Endothelial cell of umbilical vein (primary cell): Measurements from ENCODE around the gene TSSK6.

Experiments used
- CTCF ChIP-seq, 2 donors: IDR thresholded peaks; 1 replicate in 1 of 2; 2 replicates in 1 of 2; pipeline ENCODE4 v1.5.1; 2011; ENCODE audit warnings: low read length in 2 of 2, mild to moderate bottlenecking in 2 of 2, moderate library complexity in 2 of 2, control low read depth in 1 of 2, inconsistent platforms in 1 of 2, low read depth in 1 of 2; ENCODE audit not compliant: insufficient read depth in 1 of 2; ENCODE audit errors: extremely low read depth in 1 of 2
- EZH2 ChIP-seq: IDR thresholded peaks from 2 replicates; pipeline ENCODE4 v1.6.1; 2012; ENCODE audit warnings: borderline replicate concordance, low read depth, mild to moderate bottlenecking, moderate library complexity, low read length, inconsistent platforms; ENCODE audit not compliant: severe bottlenecking
- JUN ChIP-seq: IDR thresholded peaks from 2 replicates; pipeline ENCODE4 v1.6.1; 2011; ENCODE audit warnings: borderline replicate concordance, low read depth; ENCODE audit not compliant: insufficient read length, insufficient read depth
- MAX ChIP-seq: IDR thresholded peaks from 2 replicates; pipeline ENCODE4 v1.6.1; 2011; ENCODE audit not compliant: insufficient read depth, insufficient read length
- POLR2A ChIP-seq: IDR thresholded peaks from 2 replicates; pipeline ENCODE4 v1.6.1; 2012; ENCODE audit warnings: low read depth, mild to moderate bottlenecking, control low read depth, low read length
- POLR2AphosphoS5 ChIP-seq: IDR thresholded peaks from 2 replicates; pipeline ENCODE4 v1.6.1; 2012; ENCODE audit warnings: low read depth, mild to moderate bottlenecking, control low read depth, low read length, moderate library complexity; ENCODE audit not compliant: insufficient read depth

- TF ChIP-seq EZH2 (no peak), POLR2AphosphoS5 (no peak), MAX (no peak), POLR2A (no peak), CTCF (IDR thresholded peaks at IDR 0.05; ENCODE audit: extremely low read depth in 1 of 2, insufficient read depth in 1 of 2, low read depth in 1 of 2, low read length in 2 of 2) (no peak), JUN (no peak)
Measured at GRCh38 chr19:19485998-19486290, 29.4 kb downstream of the TSSK6 start.
